Sigmoid colon (tissue), 4 donors: ENCODE data around the gene NEDD1.

Experiments used
- CTCF ChIP-seq, 4 experiments: fragments of 450-650 bp in 3 of 4; fragments of 200-600 bp in 1 of 4; IDR thresholded peaks; one replicate each; pipeline ENCODE4 v1.5.1; 2016 to 2019; ENCODE audit warnings: antibody characterized with exemption in 4 of 4, mild to moderate bottlenecking in 3 of 4, moderate library complexity in 2 of 4
- EP300 ChIP-seq, 4 donors: sonication (generic); formaldehyde crosslinking; IDR thresholded peaks; one replicate each; pipeline ENCODE4 v1.6.1; 2017; ENCODE audit warnings: antibody characterized with exemption in 4 of 4
- POLR2A ChIP-seq, 2 donors: fragments of 450-650 bp; IDR thresholded peaks; one replicate each; pipeline ENCODE4 v1.6.1; 2016; ENCODE audit warnings: antibody characterized with exemption in 2 of 2, mild to moderate bottlenecking in 2 of 2, moderate library complexity in 2 of 2
- POLR2AphosphoS5 ChIP-seq, 4 donors: sonication (generic); formaldehyde crosslinking; IDR thresholded peaks; one replicate each; pipeline ENCODE4 v1.6.1; 2017; ENCODE audit warnings: antibody characterized with exemption in 4 of 4

GRCh38 chr12:96985515-96986362, 78.7 kb downstream of the NEDD1 start:
- TF ChIP-seq CTCF (IDR thresholded peaks at IDR 0.05) (peak in 1 of 4 experiments; percentile 84), POLR2AphosphoS5 (IDR thresholded peaks at IDR 0.05) (no peak), POLR2A (IDR thresholded peaks at IDR 0.05) (no peak), EP300 (IDR thresholded peaks at IDR 0.05) (no peak)
